Tibial artery (tissue), 4 donors: ENCODE results near the gene BLNK.
"Not testable (repeated sequence)": the region's sequence is repeated elsewhere in the genome, so short reads cannot be mapped to it uniquely, and the experiment has no call there.

Experiments used
- DNase-seq, 2 donors: peaks; one replicate each; pipeline ENCODE4 v3.0.0-alpha.2; 2019
- H3K27ac ChIP-seq, 2 donors: fragments of 200-600 bp; sonication (generic) in 1 of 2; 1 replicate in 1 of 2; 2 replicates in 1 of 2; pipeline ENCODE4 v1.5.1; 2018 to 2019; ENCODE audit warnings: mild to moderate bottlenecking in 1 of 2
- H3K27me3 ChIP-seq, 2 donors: fragments of 200-600 bp; sonication (generic) in 1 of 2; one replicate each; pipeline versions ENCODE4 v1.5.1 to v1.6.0; 2016 to 2019
- H3K36me3 ChIP-seq, 3 donors: fragments of 200-600 bp; sonication (generic) in 2 of 3; one replicate each; pipeline ENCODE4 v1.5.1; 2016 to 2019; ENCODE audit warnings: mild to moderate bottlenecking in 2 of 3
- H3K4me1 ChIP-seq, 4 donors: fragments of 200-600 bp; sonication (generic) in 2 of 4; 1 replicate in 3 of 4; 2 replicates in 1 of 4; pipeline ENCODE4 v1.5.1; 2016 to 2019
- H3K4me3 ChIP-seq, 2 donors: fragments of 200-600 bp; sonication (generic) in 1 of 2; 1 replicate in 1 of 2; 2 replicates in 1 of 2; pipeline ENCODE4 v1.5.1; 2018 to 2019; ENCODE audit warnings: mild to moderate bottlenecking in 2 of 2
- H3K9me3 ChIP-seq, 3 donors: fragments of 200-600 bp; sonication (generic) in 1 of 3; one replicate each; pipeline ENCODE4 v1.5.1; 2016 to 2019
- CTCF ChIP-seq, 2 experiments: fragments of 200-600 bp in 1 of 2; fragments of 450-650 bp in 1 of 2; IDR thresholded peaks; one replicate each; pipeline ENCODE4 v1.5.1; 2017 to 2019; ENCODE audit warnings: antibody characterized with exemption in 2 of 2, mild to moderate bottlenecking in 1 of 2, moderate library complexity in 1 of 2
- intact Hi-C: fragments of 100-400 bp; cut with DNase I; formaldehyde crosslinking; loops from one replicate; pipeline ENCODE4 v1.15.0; 2023; ENCODE audit warnings: low total_unique reads

The BLNK gene

GRCh38 chr10:96211764-96212163 is 59.6 kb downstream of the BLNK start:
- Histone ChIP-seq H3K27ac (no peak overlapping the region), H3K27me3 (no peaks in the 10 kb centered on the region), H3K36me3 (no peaks in the 10 kb centered on the region), H3K9me3 (no peaks in the 10 kb centered on the region), H3K4me1 (no peaks in the 10 kb centered on the region), H3K4me3 (no peak overlapping the region)
- intact Hi-C loops = no loop called here
- DNase-seq = no peak
- no peak for TF ChIP-seq CTCF (IDR thresholded peaks at IDR 0.05)

GRCh38 chr10:96208946-96209345 is 62.4 kb downstream of the BLNK start:
- TF ChIP-seq CTCF (IDR thresholded peaks at IDR 0.05) = no peak
- intact Hi-C loops = no loop called here
- no peak for DNase-seq
- Histone ChIP-seq H3K4me3 (no peak overlapping the region), H3K27me3 (no peaks in the 10 kb centered on the region), H3K36me3 (no peaks in the 10 kb centered on the region), H3K9me3 (no peaks in the 10 kb centered on the region), H3K4me1 (no peaks in the 10 kb centered on the region), H3K27ac (no peak overlapping the region)

- Histone ChIP-seq H3K4me3 (no peak overlapping the region), H3K27me3 (no peaks in the 10 kb centered on the region), H3K27ac (no peak overlapping the region), H3K9me3 (no peaks in the 10 kb centered on the region), H3K4me1 (no peaks in the 10 kb centered on the region), H3K36me3 (no peaks in the 10 kb centered on the region)
- intact Hi-C loops = no loop called here
- no peak for DNase-seq
- no peak for TF ChIP-seq CTCF (IDR thresholded peaks at IDR 0.05)
Observed at GRCh38 chr10:96208271-96208670, 63.1 kb downstream of the BLNK start.

GRCh38 chr10:96205580-96205979 is 65.8 kb downstream of the BLNK start:
- no peak for DNase-seq
- Histone ChIP-seq H3K4me1 (no peaks in the 10 kb centered on the region), H3K4me3 (no peak overlapping the region), H3K36me3 (no peaks in the 10 kb centered on the region), H3K9me3 (no peaks in the 10 kb centered on the region), H3K27me3 (no peaks in the 10 kb centered on the region), H3K27ac (no peak overlapping the region)
- no peak for TF ChIP-seq CTCF (IDR thresholded peaks at IDR 0.05)
- intact Hi-C loops = no loop called here

GRCh38 chr10:96201525-96201924 is 69.8 kb downstream of the BLNK start:
- no peak for DNase-seq
- Histone ChIP-seq H3K9me3 (no peaks in the 10 kb centered on the region), H3K4me3 (no peak overlapping the region), H3K27me3 (no peaks in the 10 kb centered on the region), H3K27ac (no peak overlapping the region), H3K4me1 (no peaks in the 10 kb centered on the region), H3K36me3 (no peaks in the 10 kb centered on the region)
- intact Hi-C loops = no loop called here
- no peak for TF ChIP-seq CTCF (IDR thresholded peaks at IDR 0.05)

GRCh38 chr10:96189505-96189904 is 81.9 kb downstream of the BLNK start:
- H3K9me3 ChIP-seq, DNase-seq, H3K4me3 ChIP-seq, H3K27ac ChIP-seq, H3K27me3 ChIP-seq, H3K36me3 ChIP-seq, intact Hi-C loops: not testable (repeated sequence)
- H3K4me1 ChIP-seq = peaks cover 0 to 21% (median 7%) of the 10 kb centered on the region in 4 donors
